Lower leg skin (tissue), 3 donors: ENCODE results near the gene EDRF1.

ENCODE experiments used
- CTCF ChIP-seq, 3 donors: fragments of 450-650 bp; IDR thresholded peaks; one replicate each; pipeline ENCODE4 v1.5.1; 2016; ENCODE audit warnings: antibody characterized with exemption in 3 of 3, mild to moderate bottlenecking in 3 of 3, moderate library complexity in 2 of 3
- POLR2A ChIP-seq, 2 donors: fragments of 450-650 bp; IDR thresholded peaks; one replicate each; pipeline ENCODE4 v1.6.1; 2016 to 2017; ENCODE audit warnings: antibody characterized with exemption in 2 of 2, mild to moderate bottlenecking in 1 of 2, moderate library complexity in 1 of 2

- TF ChIP-seq POLR2A (IDR thresholded peaks at IDR 0.05) (no peak), CTCF (IDR thresholded peaks at IDR 0.05) (no peak)
Measured at GRCh38 chr10:125683063-125683462, 36.4 kb upstream of the EDRF1 start, which contains the start of gene TEX36.
